Ascending aorta (tissue), 2 donors: Measurements from ENCODE around the gene TMEM120A. TPM values are rescaled to one million over a fixed set of nuclear protein-coding genes. Genes with fewer than 3 reads are reported as not detected.
A peak's percentile ranks its signal among the peaks of the same experiment; 100 is the strongest.

Experiments
- DNase-seq, 2 donors: peaks; one replicate each; pipeline ENCODE4 v3.0.0-alpha.2; 2019; ENCODE audit warnings: low spot score in 2 of 2
- H3K27ac ChIP-seq, 2 donors: fragments of 200-600 bp; sonication (generic); one replicate each; pipeline ENCODE4 v1.5.1; 2016 to 2017; ENCODE audit warnings: mild to moderate bottlenecking in 1 of 2
- H3K27me3 ChIP-seq: fragments of 200-600 bp; sonication (generic); one replicate; pipeline ENCODE4 v1.5.1; 2017
- H3K36me3 ChIP-seq, 2 donors: fragments of 200-600 bp; sonication (generic); one replicate each; pipeline ENCODE4 v1.5.1; 2016
- H3K4me1 ChIP-seq, 2 donors: fragments of 200-600 bp; sonication (generic); one replicate each; pipeline ENCODE4 v1.5.1; 2016 to 2017; ENCODE audit warnings: mild to moderate bottlenecking in 1 of 2
- H3K4me3 ChIP-seq, 2 donors: fragments of 200-600 bp; sonication (generic); one replicate each; pipeline ENCODE4 v1.5.1; 2016 to 2017; ENCODE audit warnings: mild to moderate bottlenecking in 1 of 2
- H3K9me3 ChIP-seq, 2 donors: fragments of 200-600 bp; sonication (generic); one replicate each; pipeline ENCODE4 v1.5.1; 2016
- CTCF ChIP-seq, 3 experiments: fragments of 200-600 bp in 2 of 3; fragments of 450-650 bp in 1 of 3; sonication (generic) in 2 of 3; IDR thresholded peaks; one replicate each; pipeline ENCODE4 v1.5.1; 2016 to 2019; ENCODE audit warnings: antibody characterized with exemption in 3 of 3, mild to moderate bottlenecking in 1 of 3, moderate library complexity in 1 of 3
- intact Hi-C: fragments of 100-400 bp; cut with DNase I; formaldehyde crosslinking; loops from one replicate; pipeline ENCODE4 v1.15.1; 2023
- total RNA-seq: library from RNA; depleted of rRNA; stranded (reverse); fragments of >200 nt; gene quantifications from one replicate; pipeline ENCODE4 v1.1.0, GENCODE V29; 2016

The TMEM120A gene
- total RNA-seq, 1 donor from 2014 or later: 24.2 TPM

- DNase-seq: peak; percentile 67 to 93
- H3K36me3 ChIP-seq: peaks cover 5 to 8% of the 10 kb centered on the region in 2 donors
- H3K9me3 ChIP-seq: no peaks in the 10 kb centered on the region
- H3K4me1 ChIP-seq: peaks cover 10 to 28% of the 10 kb centered on the region in 2 donors
- H3K27ac ChIP-seq: peak overlapping the region; percentile 99 to 100
- no peak for TF ChIP-seq CTCF (IDR thresholded peaks at IDR 0.05)
- H3K4me3 ChIP-seq: peak overlapping the region; percentile 92 to 93
- no peaks in the 10 kb centered on the region for H3K27me3 ChIP-seq
- intact Hi-C loops: loop anchor here (1.0 to 10.0 kb wide), 6 partner anchors 28 to 321 kb away; partner anchors contain the start of genes POR, RHBDD2 and STYXL1
These were observed 557 bp downstream of the TMEM120A start for GRCh38 chr7:75993689-75994387.

GRCh38 chr7:75992083-75992755, 2.2 kb downstream of the TMEM120A start:
- H3K27ac ChIP-seq: peak overlapping the region; percentile 99 to 100
- intact Hi-C loops: loop anchor here (10.0 kb wide), 1 partner anchor 323 kb away; no protein-coding TSS in a partner anchor
- H3K4me3 ChIP-seq: no peak overlapping the region
- peak in 1 of 2 donors; percentile 63 for DNase-seq
- no peaks in the 10 kb centered on the region for H3K9me3 ChIP-seq
- peaks cover 10 to 28% of the 10 kb centered on the region in 2 donors for H3K4me1 ChIP-seq
- no peak for TF ChIP-seq CTCF (IDR thresholded peaks at IDR 0.05)
- no peaks in the 10 kb centered on the region for H3K27me3 ChIP-seq
- peaks cover 14 to 19% of the 10 kb centered on the region in 2 donors for H3K36me3 ChIP-seq

GRCh38 chr7:75991531-75992082, 2.8 kb downstream of the TMEM120A start:
- Histone ChIP-seq H3K9me3 (no peaks in the 10 kb centered on the region), H3K27me3 (no peaks in the 10 kb centered on the region), H3K4me1 (peaks cover 10 to 28% of the 10 kb centered on the region in 2 donors), H3K36me3 (peaks cover 20 to 24% of the 10 kb centered on the region in 2 donors), H3K27ac (peak overlapping the region; percentile 99 to 100), H3K4me3 (no peak overlapping the region)
- DNase-seq: no peak
- intact Hi-C loops: loop anchor here (10.0 kb wide), 1 partner anchor 323 kb away; no protein-coding TSS in a partner anchor
- no peak for TF ChIP-seq CTCF (IDR thresholded peaks at IDR 0.05)

- H3K36me3 ChIP-seq: peaks cover 39 to 43% of the 10 kb centered on the region in 2 donors
- no peak for TF ChIP-seq CTCF (IDR thresholded peaks at IDR 0.05)
- DNase-seq: peak in 1 of 2 donors; percentile 71
- intact Hi-C loops: loop anchor here (10.0 kb wide), 1 partner anchor 325 kb away; no protein-coding TSS in a partner anchor
- peak overlapping the region; percentile 72 to 99 for H3K27ac ChIP-seq
- H3K9me3 ChIP-seq: no peaks in the 10 kb centered on the region
- H3K4me1 ChIP-seq: peaks cover 6 to 22% of the 10 kb centered on the region in 2 donors
- H3K27me3 ChIP-seq: no peaks in the 10 kb centered on the region
- H3K4me3 ChIP-seq: peak overlapping the region; percentile 2 to 37
These were observed 4.7 kb downstream of the TMEM120A start for GRCh38 chr7:75989500-75990388.
